ENCODE results near the gene C15orf40. TPM values are rescaled to one million over a fixed set of nuclear protein-coding genes. Genes with fewer than 3 reads are reported as not detected.

Gene C15orf40
- polyA plus RNA-seq, 2 of the 4 experiments (the other 2 are of a cell fraction), result 48.0 to 55.0 TPM

DNA sequence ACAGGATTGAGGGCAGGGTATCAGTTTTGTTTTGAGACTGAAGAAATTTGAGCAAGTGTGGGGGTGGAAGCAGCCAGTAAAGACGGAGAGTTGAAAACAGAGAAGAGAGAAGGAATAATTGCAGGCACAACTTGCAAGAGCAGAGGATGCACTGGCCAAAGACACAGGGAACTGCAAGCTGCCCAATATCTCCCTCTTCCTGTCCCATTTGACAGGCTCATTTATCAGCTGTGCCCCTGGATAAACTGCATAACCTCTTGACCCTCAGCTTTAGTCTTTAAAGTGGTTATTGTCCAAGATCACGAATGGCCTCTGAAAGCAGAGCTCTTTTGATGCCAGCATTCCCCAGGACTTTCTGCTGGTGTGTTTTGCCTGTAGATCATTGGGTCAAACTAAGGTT lies 30.5 kb downstream of the C15orf40 start (continued):
- no peak for TF ChIP-seq CHD2 (IDR thresholded peaks at IDR 0.05; ENCODE audit: low read length, partially characterized antibody)
- no peak for TF ChIP-seq RCOR1 (IDR thresholded peaks at IDR 0.05; ENCODE audit: low read depth, low read length)
- no peak for TF ChIP-seq JUN (IDR thresholded peaks at IDR 0.05)
- TF ChIP-seq POLR2AphosphoS2 (conservative IDR thresholded peaks at IDR 0.05; ENCODE audit: low read length), result no peak

DNA sequence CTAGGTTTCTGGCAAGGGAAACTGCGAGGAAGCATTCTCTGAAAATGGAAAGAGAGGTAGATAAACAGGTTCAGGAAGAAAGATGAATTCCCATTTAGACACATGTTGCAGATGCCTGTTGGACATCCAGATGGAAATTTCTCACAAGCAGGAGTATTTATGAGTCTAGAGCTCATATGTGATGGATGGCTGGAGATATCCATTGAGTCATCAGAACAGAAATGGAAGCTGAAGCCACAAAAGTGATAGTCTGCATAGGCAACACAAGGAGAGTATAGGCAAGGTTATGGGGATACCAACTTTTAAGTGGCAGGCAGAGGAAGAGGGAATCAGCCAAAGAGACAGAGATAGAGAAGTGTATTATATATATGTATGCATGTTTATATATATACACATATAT lies 31.7 kb downstream of the C15orf40 start:
- no peak for TF ChIP-seq POLR2AphosphoS2 (conservative IDR thresholded peaks at IDR 0.05; ENCODE audit: low read length)
- no peak for TF ChIP-seq ATOH8 (CRISPR knock-in tag; IDR thresholded peaks at IDR 0.05; ENCODE audit: low read depth)
- TF ChIP-seq FOXS1 (CRISPR knock-in tag; IDR thresholded peaks at IDR 0.05), result no peak
- TF ChIP-seq EHF (CRISPR knock-in tag; IDR thresholded peaks at IDR 0.05), result no peak
- TF ChIP-seq SMC3 (IDR thresholded peaks at IDR 0.05), result no peak
- no peak for TF ChIP-seq NFE2L2 (conservative IDR thresholded peaks at IDR 0.05; ENCODE audit: low read length)
- no peak for TF ChIP-seq KDM1A (IDR thresholded peaks at IDR 0.05; ENCODE audit: low read depth)
- TF ChIP-seq ZSCAN20 (CRISPR knock-in tag; IDR thresholded peaks at IDR 0.05), result no peak
- no peak for TF ChIP-seq ZC3H11A (IDR thresholded peaks at IDR 0.05)
- no peak for TF ChIP-seq CHD2 (IDR thresholded peaks at IDR 0.05; ENCODE audit: low read length, partially characterized antibody)
- no peak for TF ChIP-seq SREBF2 (IDR thresholded peaks at IDR 0.05)
- no peak for TF ChIP-seq PHF8 (IDR thresholded peaks at IDR 0.05; ENCODE audit: borderline replicate concordance, low read depth)
- no peak for TF ChIP-seq POLR2A (IDR thresholded peaks at IDR 0.05; ENCODE audit: low read length)
- no peak for TF ChIP-seq CEBPB (IDR thresholded peaks at IDR 0.05)
- no peak for TF ChIP-seq HOXB5 (CRISPR knock-in tag; IDR thresholded peaks at IDR 0.05)
- no peak for TF ChIP-seq FOSL2 (IDR thresholded peaks at IDR 0.05)
- no peak for TF ChIP-seq FOSL2 (CRISPR knock-in tag; IDR thresholded peaks at IDR 0.05)
- TF ChIP-seq USF2 (IDR thresholded peaks at IDR 0.05), result no peak
- TF ChIP-seq REST (IDR thresholded peaks at IDR 0.05), result no peak
- no peak for TF ChIP-seq NPAS2 (CRISPR knock-in tag; IDR thresholded peaks at IDR 0.05; ENCODE audit: borderline replicate concordance)
- ATAC-seq (no peak), DNase-seq (ENCODE audit: low read depth in 1 of 2, low spot score in 1 of 2) (no peak), FAIRE-seq (no peak)
- CTCF ChIA-PET, result interaction anchor here (1.3 kb wide), 1 partner anchor 21 kb away, joined by 3 read pairs; no protein-coding TSS in a partner anchor
- no peaks in the 10 kb centered on the region for H3K9me3 ChIP-seq
- WGBS (ENCODE audit: missing lambda C conversion rate), result 90% methylated on average over 1 of the region's 1 CpG
- no peaks in the 10 kb centered on the region for H3K4me1 ChIP-seq
- H3K27ac ChIP-seq, result no peak overlapping the region
- no peak overlapping the region for H3K4me2 ChIP-seq
- POLR2A ChIA-PET, result no interaction called here
- no peak overlapping the region for H3K4me3 ChIP-seq

- DNase-seq (ENCODE audit: low read depth in 1 of 2, low spot score in 1 of 2), result no peak
- ChIA-PET POLR2A (no interaction called here), CTCF (interaction anchor here (1.3 kb wide), 1 partner anchor 22 kb away, joined by 3 read pairs; no protein-coding TSS in a partner anchor)
- no peak for ATAC-seq
- Histone ChIP-seq H3K27ac (no peak overlapping the region), H3K4me1 (no peaks in the 10 kb centered on the region), H3K9me3 (no peaks in the 10 kb centered on the region), H3K4me2 (no peak overlapping the region), H3K4me3 (no peak overlapping the region)
- FAIRE-seq, result no peak
- WGBS (ENCODE audit: missing lambda C conversion rate), result 92% methylated on average over 5 of the region's 5 CpGs
- TF ChIP-seq REST (IDR thresholded peaks at IDR 0.05) (no peak), SREBF2 (IDR thresholded peaks at IDR 0.05) (no peak), HMGXB4 (CRISPR knock-in tag; IDR thresholded peaks at IDR 0.05; ENCODE audit: borderline replicate concordance) (no peak), KDM5A (IDR thresholded peaks at IDR 0.05) (no peak), GATA3 (IDR thresholded peaks at IDR 0.05; ENCODE audit: borderline replicate concordance) (no peak), ESRRA (IDR thresholded peaks at IDR 0.05; ENCODE audit: borderline replicate concordance, low read length) (no peak), RAD21 (conservative IDR thresholded peaks at IDR 0.05 in 1 of 2, IDR thresholded peaks at IDR 0.05 in 1 of 2) (no peak)
Measured at GRCh38 chr15:82978438-82978837, 33.0 kb downstream of the C15orf40 start.

Data from A549 (cell line).